ENCODE results near the gene CARD10.

The CARD10 gene

DNA sequence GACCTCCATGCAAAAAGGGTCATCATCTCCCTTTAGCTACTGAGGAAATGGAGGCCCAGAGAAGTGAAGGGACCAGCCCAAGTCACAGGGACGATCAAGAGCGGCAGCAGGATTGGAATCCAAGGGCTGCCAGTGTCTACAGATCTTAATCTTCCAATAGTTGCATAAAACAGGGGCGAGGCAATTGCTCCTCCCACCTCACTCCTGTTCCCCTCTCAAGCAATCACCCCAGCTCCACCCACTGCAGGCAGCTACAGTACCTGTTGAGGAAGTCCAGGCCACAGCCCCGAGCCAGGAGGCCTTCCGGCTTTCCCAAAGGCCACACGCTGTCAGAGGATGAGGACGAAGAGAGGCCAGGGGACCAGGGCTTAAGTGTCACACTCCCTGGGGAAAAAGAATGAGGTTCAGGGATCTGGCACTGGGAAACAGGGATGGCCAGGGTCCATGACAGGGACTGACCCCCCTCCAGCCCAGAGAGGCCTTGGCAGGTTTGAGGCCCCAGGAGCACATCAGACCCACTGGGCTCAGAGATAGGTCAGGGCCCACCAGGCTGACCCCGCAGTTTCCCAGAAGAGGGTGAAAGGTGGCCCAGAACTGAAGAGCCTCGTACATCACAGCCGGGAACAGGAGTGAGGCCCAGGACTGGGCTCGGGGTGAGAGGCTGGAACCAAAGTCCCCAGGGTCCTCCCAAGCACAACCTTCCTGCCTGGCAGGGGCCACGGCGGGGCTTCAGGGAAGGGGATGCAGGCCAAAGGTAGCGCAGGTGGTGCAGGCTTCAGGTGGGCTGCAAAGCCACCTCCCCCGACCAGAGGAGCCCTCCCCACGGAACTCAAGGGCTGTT lies 16.7 kb downstream of the CARD10 start:
- no peak for DNase-seq

- DNase-seq: peak; percentile 72
Measured at GRCh38 chr22:37501610-37502341, 17.4 kb downstream of the CARD10 start.

DNA sequence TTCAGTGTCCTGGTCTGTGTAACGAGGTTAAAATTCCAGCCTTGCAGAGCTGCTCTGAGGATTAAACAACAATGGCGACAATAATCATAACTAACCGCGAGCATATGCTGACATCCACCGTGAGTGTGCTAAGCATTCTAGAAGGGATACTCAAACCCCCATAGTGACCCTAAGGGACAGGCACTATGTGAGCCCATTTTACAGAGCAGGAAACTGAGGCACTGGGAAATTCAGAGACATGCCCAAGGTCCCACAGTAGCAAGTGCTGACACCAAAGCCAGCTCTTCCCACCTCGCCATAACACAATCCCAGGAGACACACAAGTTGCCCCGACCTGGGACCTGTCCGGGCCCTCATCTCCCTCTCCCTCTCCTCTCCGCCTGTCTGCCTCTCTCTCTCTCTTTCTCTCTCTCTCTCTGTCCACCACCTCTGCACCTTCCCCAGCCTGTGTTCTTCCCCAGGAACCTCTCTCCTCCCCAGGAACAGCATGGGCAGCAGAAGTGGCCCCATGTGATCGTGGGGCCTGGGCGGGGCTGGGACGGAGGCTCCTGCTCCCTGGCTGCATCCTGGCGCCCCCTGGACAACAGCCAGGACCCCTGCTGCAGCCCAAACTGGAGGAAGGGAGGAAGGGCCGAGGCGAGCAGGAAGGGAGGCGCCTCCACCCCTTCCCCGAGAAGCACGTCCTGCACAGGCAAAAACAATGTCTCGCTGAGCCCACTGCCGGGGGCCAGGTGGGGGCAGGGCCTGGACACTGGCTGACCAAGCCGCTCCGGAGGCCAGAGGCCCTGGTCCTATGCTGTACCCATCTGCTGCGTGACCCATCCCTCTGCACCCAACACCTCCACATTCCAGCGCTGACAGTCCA lies 18.2 kb downstream of the CARD10 start:
- no peak for DNase-seq

- no peak for DNase-seq
Measured at GRCh38 chr22:37499789-37500540, 19.2 kb downstream of the CARD10 start.

- no peak for DNase-seq
Measured at GRCh38 chr22:37499027-37499707, 20.0 kb downstream of the CARD10 start.

DNA sequence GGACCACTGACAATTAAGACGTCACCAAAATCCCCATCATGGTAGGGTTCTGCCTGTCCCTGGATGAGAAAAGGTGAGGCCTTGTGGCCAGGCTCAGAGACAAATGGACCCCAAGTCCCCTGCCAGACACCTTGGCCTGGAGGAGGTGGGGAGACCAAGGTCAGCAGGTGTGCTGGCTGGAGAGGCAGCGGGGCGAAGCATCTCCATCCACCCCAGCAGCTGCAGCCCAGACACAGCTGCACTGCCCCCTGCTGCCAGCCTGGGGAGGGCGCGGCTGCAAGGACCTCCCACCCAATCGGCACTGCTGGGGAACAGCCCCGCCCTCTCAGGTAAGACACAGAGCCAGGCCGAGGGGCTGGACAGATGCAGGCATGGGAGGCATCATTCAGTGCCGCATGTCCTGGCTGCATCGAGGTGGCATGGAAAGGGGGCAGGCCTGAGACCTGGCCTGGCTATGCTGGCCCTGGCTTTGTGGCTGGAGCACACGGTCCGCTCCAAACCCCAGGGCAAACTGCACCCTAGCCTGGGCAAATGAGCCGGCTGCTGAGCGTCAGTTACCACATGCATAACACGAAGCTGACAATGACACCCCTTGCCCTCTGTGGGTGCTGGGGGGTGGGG lies 20.8 kb downstream of the CARD10 start:
- DNase-seq: no peak

DNA sequence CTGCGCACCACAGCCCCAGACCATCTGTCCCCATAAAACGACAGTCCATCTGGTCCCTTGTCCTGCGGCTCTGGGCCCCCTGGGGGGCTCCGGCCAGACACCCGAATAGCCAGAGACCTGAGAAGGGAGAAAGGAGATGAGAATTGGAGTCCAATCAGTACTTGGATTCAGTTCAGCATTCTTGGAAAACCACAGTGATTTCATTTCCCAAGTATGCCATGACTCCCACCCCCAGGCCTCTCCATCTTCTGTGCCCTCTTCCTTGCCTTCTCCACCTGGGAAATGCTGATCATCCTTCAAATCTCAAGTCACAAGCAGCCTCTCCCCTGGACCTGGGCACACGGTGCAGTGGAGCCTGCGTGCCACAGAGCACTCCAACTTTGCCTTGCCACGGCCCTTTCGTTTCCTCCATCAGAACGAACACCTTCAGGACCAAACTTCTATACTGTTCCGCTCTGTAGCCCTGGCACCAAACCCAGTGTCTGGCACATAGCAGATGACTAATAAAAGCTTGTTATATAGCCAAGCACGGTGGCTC lies 22.1 kb downstream of the CARD10 start:
- peak; percentile 93 for DNase-seq

DNA sequence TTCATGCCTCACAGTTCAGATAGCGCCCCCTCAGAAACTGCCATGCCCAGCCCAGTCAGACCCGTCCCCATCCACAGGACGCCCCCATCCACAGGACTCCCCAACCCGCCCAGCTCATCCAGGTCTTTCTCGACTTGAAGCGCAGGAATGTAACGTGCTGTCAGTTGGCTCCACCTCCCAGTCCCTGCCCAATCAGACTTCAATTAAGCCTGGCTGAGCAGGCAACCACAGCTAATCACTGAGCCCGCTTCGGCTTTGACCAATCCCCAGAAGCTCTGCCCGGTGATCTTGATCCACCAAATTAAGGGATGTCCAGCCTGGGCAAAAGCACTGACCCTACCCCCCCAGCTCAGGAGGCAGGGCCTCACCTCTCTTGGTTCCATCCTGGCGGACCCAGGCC lies 22.6 kb downstream of the CARD10 start:
- DNase-seq: peak; percentile 72

- DNase-seq: no peak
Measured at GRCh38 chr22:37493979-37494378, 25.2 kb downstream of the CARD10 start.

DNA sequence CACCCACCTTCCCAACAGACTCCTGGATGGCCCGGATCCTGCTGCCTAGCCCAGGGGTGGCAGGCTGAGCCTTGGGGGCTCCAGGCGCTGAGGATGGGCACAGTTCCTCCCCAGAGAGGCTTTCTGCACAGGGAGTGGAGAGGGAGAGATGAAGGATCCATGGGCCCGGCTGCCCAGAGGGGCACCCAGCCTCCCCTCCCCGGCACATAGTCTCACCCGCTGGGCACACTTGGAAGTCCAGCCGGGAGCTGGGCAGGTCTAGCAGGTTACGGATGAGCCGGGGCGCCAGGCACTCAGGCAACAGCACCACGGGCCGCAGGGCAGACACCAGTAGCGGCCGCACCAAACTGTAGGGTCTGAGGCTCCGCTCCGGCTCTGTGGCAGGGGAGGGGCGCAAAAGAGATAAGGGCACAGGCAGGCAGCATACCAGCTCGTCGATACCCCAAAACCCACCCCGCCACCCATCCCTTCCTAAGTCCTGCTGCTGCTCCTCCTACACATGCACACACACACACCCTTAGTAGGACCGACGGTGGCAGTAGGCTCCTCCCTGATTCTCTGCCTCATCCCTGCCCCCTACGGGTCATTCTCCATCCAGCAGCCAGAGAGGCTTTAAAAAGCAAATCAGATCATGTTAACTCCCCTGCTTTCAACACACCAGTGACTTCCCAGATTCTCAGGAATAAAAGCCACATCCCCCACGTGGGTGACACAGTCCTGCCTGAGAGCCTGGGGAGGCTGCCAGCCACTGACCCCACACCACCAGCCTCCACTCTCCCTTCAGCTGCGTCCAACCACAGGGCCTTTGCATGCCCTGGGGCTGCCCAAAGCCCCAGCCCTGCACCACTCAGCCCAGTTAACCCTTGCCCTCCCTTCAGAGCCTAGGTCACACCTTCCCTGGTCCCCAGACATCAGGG lies 26.5 kb downstream of the CARD10 start:
- DNase-seq: peak; percentile 28

DNA sequence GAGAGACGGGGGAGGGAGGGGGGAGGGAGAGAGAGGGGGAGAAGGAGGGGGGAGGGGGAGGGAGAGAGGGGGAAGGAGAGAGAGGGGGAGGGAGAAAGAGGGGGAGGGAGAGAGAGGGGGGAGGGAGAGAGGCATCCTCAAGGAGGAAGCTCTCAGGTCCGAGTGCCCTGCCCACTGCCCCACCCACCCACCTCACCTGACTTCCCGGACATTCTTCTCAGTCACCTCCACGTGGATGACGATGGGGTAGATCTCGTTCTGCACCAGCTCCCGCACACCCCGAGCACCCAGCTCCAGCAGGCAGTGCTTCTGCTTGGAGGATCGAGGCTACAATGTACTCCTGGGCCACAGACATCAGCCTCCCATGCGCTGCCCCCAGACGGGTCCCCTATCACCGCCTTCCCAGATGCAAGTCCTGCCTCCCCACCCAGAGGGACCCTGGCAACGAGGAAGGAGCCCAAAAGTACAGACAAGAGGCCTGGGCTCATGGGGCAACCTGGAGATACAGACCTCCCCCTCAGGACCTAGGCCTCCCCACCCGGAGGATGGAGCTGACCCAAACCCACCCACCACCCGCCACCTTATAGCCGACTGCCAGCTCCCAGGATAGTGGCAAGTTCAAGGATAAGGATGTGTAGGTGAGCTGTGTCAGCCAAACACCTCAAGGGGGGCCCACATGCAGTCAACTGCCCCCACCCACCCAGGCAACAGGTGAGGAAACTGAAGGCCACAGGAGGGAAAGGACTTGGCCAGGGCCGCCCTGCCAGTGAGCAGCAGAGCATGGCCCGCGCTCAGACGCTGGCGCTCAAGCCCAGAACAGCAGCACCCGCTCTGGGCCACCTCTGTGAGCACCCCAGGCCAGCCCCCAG lies 27.4 kb downstream of the CARD10 start:
- no peak for DNase-seq

- no peak for DNase-seq
Measured at GRCh38 chr22:37491106-37491505, 28.1 kb downstream of the CARD10 start.

DNA sequence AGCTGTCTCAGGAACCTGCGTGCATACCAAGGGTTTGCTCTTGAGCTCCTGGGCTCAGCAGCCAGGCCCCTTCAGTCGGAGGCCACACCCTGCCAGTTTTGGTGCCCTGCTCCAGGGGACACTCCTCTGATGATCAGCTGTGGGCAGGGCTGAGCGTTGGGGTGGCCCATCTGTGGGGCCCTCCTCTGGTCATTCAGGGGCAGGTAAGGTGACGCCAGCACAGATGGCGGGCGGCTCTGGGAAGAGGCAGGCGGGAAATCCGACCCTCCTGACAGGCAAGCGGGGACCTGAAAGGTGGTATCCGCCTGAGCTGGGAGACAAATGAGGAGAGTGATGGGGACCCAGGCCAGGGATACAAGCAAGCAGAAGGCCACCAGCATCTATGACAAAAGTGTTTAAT lies 29.2 kb downstream of the CARD10 start:
- no peak for DNase-seq

GRCh38 chr22:37488337-37489135 lies 30.7 kb downstream of the CARD10 start:
- DNase-seq: no peak

DNA sequence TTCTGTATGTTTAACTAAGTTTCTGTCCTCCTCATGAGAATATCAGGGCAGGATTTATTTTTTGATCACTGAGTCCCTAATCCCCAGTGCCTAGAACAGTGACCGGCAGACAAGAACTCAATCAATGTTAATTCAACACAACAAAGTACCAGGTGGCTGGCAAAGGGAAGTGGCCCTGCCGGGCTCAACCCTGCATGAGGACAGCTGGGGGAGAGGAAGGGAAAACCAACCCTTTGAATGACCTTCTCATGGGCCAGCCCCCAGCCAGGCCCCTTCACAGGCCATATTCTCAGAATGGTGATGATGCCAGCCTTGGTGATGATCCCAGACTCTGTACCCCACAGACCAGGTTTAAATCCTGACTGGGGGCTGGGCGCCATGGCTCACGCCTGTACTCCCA lies 31.6 kb downstream of the CARD10 start:
- no peak for DNase-seq

GRCh38 chr22:37487129-37487528 lies 32.1 kb downstream of the CARD10 start:
- DNase-seq: no peak

DNA sequence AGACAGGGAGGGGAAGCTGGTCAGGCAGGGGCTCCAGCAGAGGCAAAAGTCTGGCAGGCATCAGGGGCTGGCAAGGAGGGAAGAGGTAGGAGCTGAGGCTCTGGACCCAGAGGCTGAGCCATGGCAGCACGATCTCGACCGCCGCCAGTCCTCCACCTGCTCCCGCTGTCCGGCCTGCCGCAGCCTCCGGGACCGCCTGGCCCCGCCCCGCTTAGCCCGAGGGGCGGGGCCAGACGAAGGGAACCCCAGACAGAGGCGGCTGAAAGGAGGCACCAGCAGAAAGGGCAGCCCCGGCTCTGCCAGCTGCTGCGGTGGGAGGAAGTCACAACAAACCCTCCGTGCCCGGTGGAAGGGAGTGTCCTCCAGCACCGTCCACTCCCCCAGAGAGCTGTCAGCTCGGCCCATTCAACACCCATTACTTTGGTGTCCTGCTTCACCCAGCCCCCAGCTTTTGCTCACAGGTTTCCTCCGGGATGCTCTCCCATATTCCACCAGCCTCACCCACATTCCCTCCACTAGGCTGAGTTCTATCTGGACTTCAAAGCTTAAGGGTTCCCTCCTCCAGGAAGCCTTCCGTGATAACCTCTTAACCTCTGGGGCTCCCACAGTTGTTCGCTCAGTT lies 32.9 kb downstream of the CARD10 start, which contains the start of gene MFNG:
Gene MFNG, minus strand, starts transcription at position 161 of the 622 bp plus-strand sequence. CDS start 207 bp downstream, outside the sequence.
- no peak for DNase-seq
